OCI-LY7 (cell line): ENCODE data around the gene CPEB4. TPM values are rescaled to one million over a fixed set of nuclear protein-coding genes. Genes with fewer than 3 reads are reported as not detected.

ENCODE experiments used
- BruUV-seq: library from RNA; stranded (reverse); fragments of 400-500 nt; replicated peaks from 2 replicates; lab custom pipeline; 2021; lab: Mats Ljungman, UMichigan
- CTCF ChIA-PET: fragments of 300-600 bp; sonication (Branson Sonifier 250); formaldehyde crosslinking; loops from one replicate; lab custom pipeline; 2022; ENCODE audit warnings: antibody characterized with exemption; ENCODE audit not compliant: unreplicated experiment; lab: Charles Lee
- POLR2A ChIA-PET: fragments of 300-600 bp; sonication (Branson Sonifier 250); formaldehyde crosslinking; loops from one replicate; lab custom pipeline; 2022; ENCODE audit warnings: antibody characterized with exemption; lab: Charles Lee
- DNase-seq: peaks from one replicate; pipeline ENCODE4 v3.0.0-alpha.2; 2015; ENCODE audit warnings: low spot score
- H2AFZ ChIP-seq: fragments of 200-600 bp; sonication (generic), shearing (Covaris generic); 2 replicates; pipeline ENCODE4 v1.6.1; 2014; ENCODE audit warnings: mild to moderate bottlenecking, antibody characterized with exemption, low read length, moderate library complexity
- H3K27ac ChIP-seq: fragments of 200-600 bp; sonication (generic); 2 replicates; pipeline ENCODE4 v1.5.1; 2014; ENCODE audit warnings: mixed run types, low read depth, mild to moderate bottlenecking, moderate library complexity, low read length, inconsistent platforms; ENCODE audit not compliant: poor library complexity, severe bottlenecking
- H3K36me3 ChIP-seq: fragments of 200-600 bp; sonication (generic); 2 replicates; pipeline ENCODE4 v1.6.1; 2014; ENCODE audit warnings: mild to moderate bottlenecking, antibody characterized with exemption, low read length, moderate library complexity, mixed read lengths; ENCODE audit not compliant: insufficient read depth
- H3K4me1 ChIP-seq: fragments of 200-600 bp; sonication (generic); 2 replicates; pipeline ENCODE4 v1.5.1; 2014; ENCODE audit warnings: mild to moderate bottlenecking, low read length; ENCODE audit not compliant: insufficient read depth, poor library complexity, severe bottlenecking
- H3K4me2 ChIP-seq: fragments of 200-600 bp; sonication (generic); 2 replicates; pipeline ENCODE4 v1.6.1; 2014; ENCODE audit warnings: mild to moderate bottlenecking, low read length
- H3K4me3 ChIP-seq: fragments of 200-600 bp; sonication (generic); 2 replicates; pipeline ENCODE4 v1.5.1; 2014; ENCODE audit warnings: mild to moderate bottlenecking, low read depth, low read length; ENCODE audit not compliant: poor library complexity, severe bottlenecking
- H3K79me2 ChIP-seq: fragments of 200-600 bp; sonication (generic); 2 replicates; pipeline ENCODE4 v1.6.1; 2016; ENCODE audit warnings: low read depth, mild to moderate bottlenecking, low read length, moderate library complexity, mixed read lengths; ENCODE audit not compliant: insufficient read depth
- H3K9me2 ChIP-seq: fragments of 200-600 bp; sonication (generic); 2 replicates; pipeline ENCODE4 v1.6.1; 2016; ENCODE audit warnings: mild to moderate bottlenecking, low read length, mixed read lengths; ENCODE audit not compliant: insufficient read depth
- H3K9me3 ChIP-seq: fragments of 200-600 bp; sonication (generic); 2 replicates; pipeline ENCODE4 v1.6.1; 2014; ENCODE audit warnings: mild to moderate bottlenecking, mixed run types, low read length, mixed read lengths
- H4K20me1 ChIP-seq: fragments of 200-600 bp; sonication (generic); 2 replicates; pipeline ENCODE4 v1.6.1; 2014; ENCODE audit warnings: mild to moderate bottlenecking, antibody characterized with exemption, low read length, moderate library complexity, mixed read lengths; ENCODE audit not compliant: insufficient read depth
- EZH2phosphoT487 ChIP-seq: fragments of 200-600 bp; sonication (generic); IDR thresholded peaks from 2 replicates; pipeline ENCODE4 v1.6.1; 2018; ENCODE audit warnings: low read depth, borderline replicate concordance, mild to moderate bottlenecking, mixed run types, antibody characterized with exemption, low read length, moderate library complexity, mixed read lengths
- intact Hi-C: fragments of 100-400 bp; cut with micrococcal nuclease; formaldehyde crosslinking; loops from one replicate; pipeline ENCODE4 v1.10.0; 2022; ENCODE audit not compliant: unreplicated experiment
- total RNA-seq, 2 experiments: library from RNA; depleted of rRNA in 1 of 2; stranded (reverse); fragments of >200 nt in 1 of 2; shearing (Covaris generic) in 1 of 2; gene quantifications; 2 replicates each; pipeline ENCODE4 v1.2.3, GENCODE V29; 2014 to 2022
- TF ChIP-seq, protein P1 (sequence below): fragments of 200-600 bp; sonication (generic); conservative IDR thresholded peaks from 2 replicates; pipeline ENCODE4 v1.5.1; 2014; ENCODE audit warnings: mild to moderate bottlenecking, antibody characterized with exemption, low read length, moderate library complexity, mixed read lengths

The CPEB4 gene
- total RNA-seq, 2 experiments from 2014 or later = 12.6 to 31.8 TPM

DNA sequence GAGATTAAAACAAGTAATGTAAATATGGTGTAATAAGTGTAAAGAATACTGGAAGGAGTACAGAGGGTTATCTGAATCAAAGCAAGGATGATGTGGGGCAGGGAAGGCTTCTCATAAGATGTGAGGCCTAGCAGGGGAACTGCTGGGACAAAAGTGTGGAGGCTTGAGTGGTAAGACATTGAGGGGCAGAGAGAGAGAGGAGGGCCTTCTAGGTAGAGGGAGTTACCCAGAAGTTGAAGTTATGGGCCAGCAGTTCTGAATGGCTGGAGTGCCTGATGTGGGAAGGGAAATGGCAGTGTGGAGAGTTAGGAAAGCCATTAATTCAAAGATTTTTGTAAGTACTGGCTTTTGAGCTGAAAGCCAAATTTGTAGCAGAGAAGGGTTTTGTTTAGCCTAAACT, 36.8 kb downstream of the CPEB4 start:
- DNase-seq = no peak
- Histone ChIP-seq H4K20me1 (no peaks in the 10 kb centered on the region), H3K4me1 (peaks cover 66% of the 10 kb centered on the region), H3K36me3 (peaks cover 52% of the 10 kb centered on the region), H3K4me2 (peak overlapping the region; percentile 37; the same call in 1 of the 2 replicates), H2AFZ (no peak overlapping the region), H3K79me2 (peaks cover 71% of the 10 kb centered on the region), H3K9me3 (no peaks in the 10 kb centered on the region), H3K4me3 (no peak overlapping the region), H3K27ac (peak overlapping the region; percentile 24), H3K9me2 (no peaks in the 10 kb centered on the region)
- TF ChIP-seq, protein P1, sequence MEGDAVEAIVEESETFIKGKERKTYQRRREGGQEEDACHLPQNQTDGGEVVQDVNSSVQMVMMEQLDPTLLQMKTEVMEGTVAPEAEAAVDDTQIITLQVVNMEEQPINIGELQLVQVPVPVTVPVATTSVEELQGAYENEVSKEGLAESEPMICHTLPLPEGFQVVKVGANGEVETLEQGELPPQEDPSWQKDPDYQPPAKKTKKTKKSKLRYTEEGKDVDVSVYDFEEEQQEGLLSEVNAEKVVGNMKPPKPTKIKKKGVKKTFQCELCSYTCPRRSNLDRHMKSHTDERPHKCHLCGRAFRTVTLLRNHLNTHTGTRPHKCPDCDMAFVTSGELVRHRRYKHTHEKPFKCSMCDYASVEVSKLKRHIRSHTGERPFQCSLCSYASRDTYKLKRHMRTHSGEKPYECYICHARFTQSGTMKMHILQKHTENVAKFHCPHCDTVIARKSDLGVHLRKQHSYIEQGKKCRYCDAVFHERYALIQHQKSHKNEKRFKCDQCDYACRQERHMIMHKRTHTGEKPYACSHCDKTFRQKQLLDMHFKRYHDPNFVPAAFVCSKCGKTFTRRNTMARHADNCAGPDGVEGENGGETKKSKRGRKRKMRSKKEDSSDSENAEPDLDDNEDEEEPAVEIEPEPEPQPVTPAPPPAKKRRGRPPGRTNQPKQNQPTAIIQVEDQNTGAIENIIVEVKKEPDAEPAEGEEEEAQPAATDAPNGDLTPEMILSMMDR = no peak
- no peak for TF ChIP-seq EZH2phosphoT487
- ChIA-PET POLR2A (interaction anchor here (0.6 to 2.1 kb wide), 22 partner anchors 8 to 223 kb away, joined by 3 to 13 read pairs (median 3); no protein-coding TSS in a partner anchor), CTCF (interaction anchor here (0.6 to 1.6 kb wide), 5 partner anchors 10 to 207 kb away, joined by 3 to 6 read pairs (median 3); no protein-coding TSS in a partner anchor)
- no TSS peak for BruUV-seq
- intact Hi-C loops = loop anchor here (1.0 to 5.0 kb wide), 2 partner anchors 47 to 300 kb away; no protein-coding TSS in a partner anchor

GRCh38 chr5:173925449-173926071, 37.4 kb downstream of the CPEB4 start:
- no peaks in the 10 kb centered on the region for H3K9me3 ChIP-seq
- ChIA-PET POLR2A (interaction anchor here (0.6 to 2.1 kb wide), 22 partner anchors 9 to 309 kb away, joined by 3 to 13 read pairs (median 4); partner anchors contain the start of gene BOD1), CTCF (interaction anchor here (0.6 to 1.6 kb wide), 7 partner anchors 9 to 307 kb away, joined by 3 to 6 read pairs (median 3); no protein-coding TSS in a partner anchor)
- H3K36me3 ChIP-seq = peaks cover 49% of the 10 kb centered on the region
- BruUV-seq = no TSS peak
- intact Hi-C loops = loop anchor here (1.0 to 5.0 kb wide), 2 partner anchors 47 to 300 kb away; no protein-coding TSS in a partner anchor
- H3K4me1 ChIP-seq = peaks cover 59% of the 10 kb centered on the region
- no peaks in the 10 kb centered on the region for H4K20me1 ChIP-seq
- no peak overlapping the region for H3K4me3 ChIP-seq
- peak overlapping the region; percentile 24 for H3K27ac ChIP-seq
- TF ChIP-seq EZH2phosphoT487 = no peak
- TF ChIP-seq, protein P1 = peak; percentile 95
- peak overlapping the region; percentile 37; the same call in 1 of the 2 replicates for H3K4me2 ChIP-seq
- peak; percentile 72 for DNase-seq
- H3K9me2 ChIP-seq = no peaks in the 10 kb centered on the region
- H2AFZ ChIP-seq = no peak overlapping the region
- peaks cover 64% of the 10 kb centered on the region for H3K79me2 ChIP-seq
